ENCODE results near the gene TMEM168. TPM values are rescaled to one million over a fixed set of nuclear protein-coding genes. Genes with fewer than 3 reads are reported as not detected.
"Not testable (repeated sequence)": the region's sequence is repeated elsewhere in the genome, so short reads cannot be mapped to it uniquely, and the experiment has no call there.

Gene TMEM168
- total and polyA plus RNA-seq, 4 donors, result 7.8 to 58.2 (median 19.7) TPM

GRCh38 chr7:112735261-112735660 lies 54.9 kb downstream of the TMEM168 start:
- H3K9me3 ChIP-seq (ENCODE audit: control insufficient read depth in 4 of 4, insufficient read depth in 3 of 4, low read length in 3 of 4), result peaks cover 0 to 18% (median 10%) of the 10 kb centered on the region in 4 donors

GRCh38 chr7:112731324-112731723 lies 58.9 kb downstream of the TMEM168 start:
- ATAC-seq (ENCODE audit: insufficient read depth, low FRiP score), result not testable (repeated sequence)

More at GRCh38 chr7:112735261-112735660, 54.9 kb downstream of the TMEM168 start:
- no peaks in the 10 kb centered on the region for H3K4me1 ChIP-seq (ENCODE audit: control insufficient read depth in 5 of 5, insufficient read depth in 5 of 5, low read length in 5 of 5)
- no peak overlapping the region for H3K9ac ChIP-seq (ENCODE audit: insufficient read depth in 1 of 2, low read length in 2 of 2)
- WGBS, 2 donors, result 93 to 100% methylated on average over 1 of the region's 1 CpG
- no peaks in the 10 kb centered on the region for H3K36me3 ChIP-seq (ENCODE audit: control insufficient read depth in 4 of 4, insufficient read depth in 4 of 4, low read length in 4 of 4)
- H3K27ac ChIP-seq (ENCODE audit: low read depth in 1 of 2, low read length in 1 of 2), result no peak overlapping the region
- TF ChIP-seq CTCF (IDR thresholded peaks at IDR 0.05; ENCODE audit: control extremely low read depth, extremely low read depth), result no peak
- no peaks in the 10 kb centered on the region for H3K27me3 ChIP-seq (ENCODE audit: control insufficient read depth in 3 of 3, insufficient read depth in 3 of 3, low read length in 2 of 3)
- ATAC-seq (ENCODE audit: insufficient read depth, low FRiP score), result no peak
- H3K4me3 ChIP-seq, result no peak overlapping the region
- no peak for DNase-seq

GRCh38 chr7:112726076-112726475 lies 64.1 kb downstream of the TMEM168 start:
- Histone ChIP-seq H3K9me3 (ENCODE audit: control insufficient read depth in 4 of 4, insufficient read depth in 3 of 4, low read length in 3 of 4) (peaks cover 0 to 3% (median 1%) of the 10 kb centered on the region in 4 donors), H3K36me3 (ENCODE audit: control insufficient read depth in 4 of 4, insufficient read depth in 4 of 4, low read length in 4 of 4) (no peaks in the 10 kb centered on the region), H3K4me3 (no peak overlapping the region), H3K4me1 (ENCODE audit: control insufficient read depth in 5 of 5, insufficient read depth in 5 of 5, low read length in 5 of 5) (no peaks in the 10 kb centered on the region), H3K9ac (ENCODE audit: insufficient read depth in 1 of 2, low read length in 2 of 2) (no peak overlapping the region), H3K27ac (ENCODE audit: low read depth in 1 of 2, low read length in 1 of 2) (no peak overlapping the region), H3K27me3 (ENCODE audit: control insufficient read depth in 3 of 3, insufficient read depth in 3 of 3, low read length in 2 of 3) (no peaks in the 10 kb centered on the region)
- ATAC-seq (ENCODE audit: insufficient read depth, low FRiP score) (no peak), DNase-seq (no peak)
- WGBS, 2 donors, result 60 to 81% methylated on average over 3 of the region's 3 CpGs
- no peak for TF ChIP-seq CTCF (IDR thresholded peaks at IDR 0.05; ENCODE audit: control extremely low read depth, extremely low read depth)

More at GRCh38 chr7:112731324-112731723, 58.9 kb downstream of the TMEM168 start:
- H3K27me3 ChIP-seq (ENCODE audit: control insufficient read depth in 3 of 3, insufficient read depth in 3 of 3, low read length in 2 of 3); H3K4me3 ChIP-seq; H3K4me1 ChIP-seq (ENCODE audit: control insufficient read depth in 5 of 5, insufficient read depth in 5 of 5, low read length in 5 of 5); DNase-seq; H3K36me3 ChIP-seq (ENCODE audit: control insufficient read depth in 4 of 4, insufficient read depth in 4 of 4, low read length in 4 of 4); H3K9ac ChIP-seq (ENCODE audit: insufficient read depth in 1 of 2, low read length in 2 of 2); H3K27ac ChIP-seq (ENCODE audit: low read depth in 1 of 2, low read length in 1 of 2): not testable (repeated sequence)
- WGBS, 2 donors, result 94 to 99% methylated on average over 2 of the region's 2 CpGs
- peaks cover 0 to 13% (median 4%) of the 10 kb centered on the region in 4 donors for H3K9me3 ChIP-seq (ENCODE audit: control insufficient read depth in 4 of 4, insufficient read depth in 3 of 4, low read length in 3 of 4)

GRCh38 chr7:112723416-112723815 lies 66.8 kb downstream of the TMEM168 start:
- DNase-seq (no peak), ATAC-seq (ENCODE audit: insufficient read depth, low FRiP score) (no peak)
- H3K36me3 ChIP-seq (ENCODE audit: control insufficient read depth in 4 of 4, insufficient read depth in 4 of 4, low read length in 4 of 4), result no peaks in the 10 kb centered on the region
- TF ChIP-seq CTCF (IDR thresholded peaks at IDR 0.05; ENCODE audit: control extremely low read depth, extremely low read depth), result no peak
- no peaks in the 10 kb centered on the region for H3K27me3 ChIP-seq (ENCODE audit: control insufficient read depth in 3 of 3, insufficient read depth in 3 of 3, low read length in 2 of 3)
- H3K4me3 ChIP-seq, result no peak overlapping the region
- no peak overlapping the region for H3K9ac ChIP-seq (ENCODE audit: insufficient read depth in 1 of 2, low read length in 2 of 2)
- no peak overlapping the region for H3K27ac ChIP-seq (ENCODE audit: low read depth in 1 of 2, low read length in 1 of 2)
- H3K4me1 ChIP-seq (ENCODE audit: control insufficient read depth in 5 of 5, insufficient read depth in 5 of 5, low read length in 5 of 5), result no peaks in the 10 kb centered on the region
- 72 to 82% methylated on average over 4 of the region's 4 CpGs for WGBS, 2 donors
- H3K9me3 ChIP-seq (ENCODE audit: control insufficient read depth in 4 of 4, insufficient read depth in 3 of 4, low read length in 3 of 4), result peaks cover 0 to 2% (median 0%) of the 10 kb centered on the region in 4 donors

Data from lung (tissue), 12 donors.